IMR-90 (cell line): ENCODE measurements around the gene MYO9B.

ENCODE experiments used
- CEBPB ChIP-seq: IDR thresholded peaks from 2 replicates; pipeline ENCODE4 v1.6.1; 2012; ENCODE audit warnings: low read depth, low read length, improper control_type of control experiment
- CHD1 ChIP-seq: IDR thresholded peaks from 2 replicates; pipeline ENCODE4 v1.6.1; 2012; ENCODE audit warnings: low read depth, low read length, improper control_type of control experiment
- CTCF ChIP-seq: conservative IDR thresholded peaks from 2 replicates; pipeline ENCODE4 v1.5.1; 2012; ENCODE audit warnings: mild to moderate bottlenecking, low read depth, low read length, improper control_type of control experiment
- ELK1 ChIP-seq: fragments of 150-350 bp; IDR thresholded peaks from 2 replicates; pipeline ENCODE4 v1.6.1; 2016; ENCODE audit warnings: low read depth, mild to moderate bottlenecking, low read length, moderate library complexity, borderline replicate concordance
- FOS ChIP-seq: fragments of 150-350 bp; IDR thresholded peaks from 2 replicates; pipeline ENCODE4 v1.6.1; 2016; ENCODE audit warnings: low read depth, low read length
- MAZ ChIP-seq: IDR thresholded peaks from 2 replicates; pipeline ENCODE4 v1.6.1; 2012; ENCODE audit warnings: low read depth, mild to moderate bottlenecking, low read length, improper control_type of control experiment, moderate library complexity, borderline replicate concordance
- NFE2L2 ChIP-seq: fragments of 150-350 bp; IDR thresholded peaks from 2 replicates; pipeline ENCODE4 v1.6.1; 2016; ENCODE audit warnings: low read depth, mild to moderate bottlenecking, low read length
- POLR2A ChIP-seq: IDR thresholded peaks from 2 replicates; pipeline ENCODE4 v1.6.1; 2012; ENCODE audit warnings: mild to moderate bottlenecking, low read depth, low read length
- RAD21 ChIP-seq: IDR thresholded peaks from 2 replicates; pipeline ENCODE4 v1.6.1; 2012; ENCODE audit warnings: low read length, improper control_type of control experiment
- RFX5 ChIP-seq: IDR thresholded peaks from 2 replicates; pipeline ENCODE4 v1.8.0; 2012; ENCODE audit warnings: low read depth, mild to moderate bottlenecking, low read length, moderate library complexity
- SMC3 ChIP-seq: fragments of 150-350 bp; IDR thresholded peaks from 2 replicates; pipeline ENCODE4 v1.6.1; 2016; ENCODE audit warnings: low read depth, mild to moderate bottlenecking, antibody characterized with exemption, low read length, moderate library complexity
- USF2 ChIP-seq: fragments of 150-350 bp; IDR thresholded peaks from 2 replicates; pipeline ENCODE4 v1.6.1; 2017; ENCODE audit warnings: mild to moderate bottlenecking, antibody characterized with exemption, low read length, low read depth

DNA sequence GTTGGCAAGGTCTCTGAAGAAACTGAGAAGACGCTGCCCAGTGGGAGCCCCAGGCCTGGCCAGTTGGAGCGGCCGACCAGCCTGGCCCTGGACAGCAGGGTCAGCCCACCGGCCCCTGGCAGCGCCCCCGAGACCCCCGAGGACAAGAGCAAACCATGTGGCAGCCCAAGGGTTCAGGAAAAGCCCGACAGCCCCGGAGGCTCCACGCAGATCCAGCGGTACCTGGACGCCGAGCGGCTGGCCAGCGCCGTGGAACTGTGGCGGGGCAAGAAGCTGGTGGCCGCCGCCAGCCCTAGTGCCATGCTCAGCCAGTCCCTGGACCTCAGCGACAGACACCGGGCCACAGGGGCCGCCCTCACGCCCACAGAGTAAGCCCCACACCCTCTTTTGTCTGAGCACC is 119.5 kb downstream of the MYO9B start:
- TF ChIP-seq CTCF (no peak), ELK1 (no peak), CEBPB (no peak), USF2 (no peak), CHD1 (no peak), MAZ (no peak), POLR2A (no peak), RFX5 (no peak), NFE2L2 (no peak), RAD21 (no peak), FOS (no peak), SMC3 (no peak)
